NCI-H526 treated with DMSO at 0.1 percent for 48 hours (cell line): Measurements from ENCODE around the gene KLC1.
"Not testable (repeated sequence)": the region's sequence is repeated elsewhere in the genome, so short reads cannot be mapped to it uniquely, and the experiment has no call there.

Experiments
- DNase-seq: peaks from one replicate; lab custom pipeline; 2025; lab: John Stamatoyannopoulos, UW

Gene KLC1

DNA sequence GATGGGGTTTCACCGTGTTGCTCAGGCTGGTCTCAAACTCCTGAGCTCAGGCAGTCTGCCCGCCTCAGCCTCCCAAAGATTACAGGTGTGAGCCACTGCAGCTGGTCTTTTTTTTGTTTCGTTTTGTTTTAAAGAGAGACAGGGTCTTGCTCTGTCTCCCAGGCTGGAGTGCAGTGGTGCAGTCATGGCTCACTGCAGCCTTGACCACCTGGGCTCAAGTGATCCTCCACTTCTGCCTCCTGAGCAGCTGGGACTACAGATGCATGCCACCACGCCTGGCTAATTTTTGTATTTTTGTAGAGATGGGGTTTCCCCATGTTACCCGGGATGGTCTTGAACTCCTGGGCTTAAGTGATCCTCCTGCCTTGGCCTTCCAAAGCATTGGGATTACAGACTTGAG, 62.6 kb downstream of the KLC1 start:
- DNase-seq, result not testable (repeated sequence)

GRCh38 chr14:103692159-103692558, 63.1 kb downstream of the KLC1 start:
- no peak for DNase-seq

GRCh38 chr14:103692871-103693270, 63.9 kb downstream of the KLC1 start:
- DNase-seq, result no peak

GRCh38 chr14:103693515-103693914, 64.5 kb downstream of the KLC1 start:
- no peak for DNase-seq

- no peak for DNase-seq
Measured at GRCh38 chr14:103694572-103695026, 65.6 kb downstream of the KLC1 start.

GRCh38 chr14:103695296-103696069, 66.5 kb downstream of the KLC1 start:
- DNase-seq, result no peak

- DNase-seq, result no peak
Measured at GRCh38 chr14:103696070-103696402, 67.0 kb downstream of the KLC1 start.

GRCh38 chr14:103696466-103697071, 67.6 kb downstream of the KLC1 start:
- no peak for DNase-seq

GRCh38 chr14:103697206-103697602, 68.2 kb downstream of the KLC1 start:
- no peak for DNase-seq

- no peak for DNase-seq
Measured at GRCh38 chr14:103697603-103698379, 68.8 kb downstream of the KLC1 start.

GRCh38 chr14:103698380-103699260, 69.6 kb downstream of the KLC1 start:
- DNase-seq, result no peak

DNA sequence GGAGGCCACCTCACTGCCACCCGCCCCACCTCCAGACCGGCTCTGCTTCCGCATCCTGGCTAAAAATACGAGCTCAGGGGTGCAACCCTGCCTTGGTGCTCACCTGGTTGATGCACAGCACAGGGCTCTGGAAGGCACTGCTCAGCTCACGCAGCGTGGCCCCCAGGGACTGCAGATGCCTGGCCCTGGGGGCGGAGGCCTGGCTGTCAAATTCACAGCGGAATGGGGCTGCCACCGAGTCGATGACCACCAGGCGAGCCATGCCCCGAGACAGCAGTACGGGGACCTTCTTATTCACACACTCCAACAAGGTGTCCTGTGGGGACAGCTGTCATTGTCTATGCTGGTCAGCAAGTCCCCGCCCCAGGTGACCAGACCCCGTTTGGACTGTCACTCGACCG, 70.2 kb downstream of the KLC1 start:
- DNase-seq, result no peak

DNA sequence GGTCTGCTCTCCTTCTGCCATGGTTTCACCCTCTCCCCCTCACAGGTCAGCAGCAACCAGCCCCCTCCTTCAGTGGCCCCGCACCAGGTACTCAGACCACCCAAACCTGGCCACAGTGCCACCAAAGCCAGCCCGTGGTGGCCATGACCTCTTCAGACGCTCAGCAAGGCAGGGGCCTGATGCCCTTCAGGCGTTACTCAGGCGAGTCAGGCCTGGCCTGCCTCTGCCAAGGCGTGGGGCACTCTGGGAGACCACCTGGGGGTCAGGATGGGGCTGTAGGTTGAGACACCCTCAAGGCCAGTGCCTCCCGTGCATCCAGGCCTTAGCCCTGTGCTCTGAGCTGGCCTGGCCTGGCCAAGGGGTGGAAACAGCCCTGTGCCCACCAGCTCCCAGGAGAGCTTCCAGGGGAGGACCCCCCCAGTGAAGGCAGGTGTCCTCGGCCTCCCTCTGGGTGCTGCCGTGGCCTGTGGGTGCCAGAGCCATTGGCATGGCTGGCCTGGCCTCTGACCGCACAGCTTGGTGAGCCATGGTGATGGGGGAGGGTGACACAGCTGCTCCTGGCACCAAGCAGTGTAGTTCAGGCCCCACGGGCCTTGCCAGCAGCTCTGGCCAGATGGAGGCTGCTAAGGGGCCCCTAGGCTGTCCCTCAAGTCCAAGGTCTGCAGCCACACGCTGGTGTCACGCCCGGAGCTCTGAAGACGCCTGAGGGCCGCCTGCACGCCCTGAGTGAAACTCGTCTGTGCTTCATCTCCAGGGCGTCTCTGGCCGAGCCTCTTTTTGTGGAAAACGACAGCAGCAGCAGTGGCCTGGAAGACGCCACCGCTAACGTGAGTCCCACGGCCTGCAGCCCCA, 71.1 kb downstream of the KLC1 start:
- DNase-seq, result no peak

DNA sequence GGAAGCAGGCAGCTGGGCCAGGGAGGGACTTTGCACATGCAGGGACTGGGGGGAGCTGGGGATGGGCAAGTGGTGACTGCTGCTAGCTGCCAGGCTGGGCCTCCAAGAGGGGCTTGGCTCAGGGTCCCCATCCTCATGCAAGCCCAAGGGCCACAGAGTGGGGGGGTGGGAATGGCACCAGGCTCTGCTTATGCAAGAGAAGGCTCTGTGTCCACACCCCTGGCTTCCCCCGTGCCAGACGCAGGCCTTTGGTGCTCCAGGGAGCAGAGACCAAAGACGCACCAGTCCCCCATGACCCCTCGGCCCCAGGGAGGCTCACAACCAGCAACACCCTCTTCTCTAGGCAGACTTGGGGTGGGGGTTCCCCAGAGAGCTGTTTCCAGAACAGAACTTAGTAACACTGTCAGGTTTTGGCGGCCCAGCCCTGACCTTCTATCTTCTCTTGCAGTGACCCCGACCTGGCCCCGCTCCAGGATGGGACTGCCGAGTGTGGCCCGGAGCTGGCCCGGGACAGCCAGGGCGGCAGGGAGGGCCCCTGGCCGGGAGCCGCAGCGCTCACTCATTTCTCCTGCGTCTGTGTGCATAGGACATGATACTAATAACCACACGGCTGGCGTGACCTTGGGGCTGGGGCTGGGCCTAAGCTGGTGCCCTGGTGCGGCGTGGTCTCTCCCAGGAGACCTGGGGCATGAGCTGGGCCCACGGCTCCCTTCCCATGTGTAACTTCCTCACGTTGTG, 71.9 kb downstream of the KLC1 start:
- DNase-seq, result no peak

- no peak for DNase-seq
Measured at GRCh38 chr14:103702095-103702494, 73.1 kb downstream of the KLC1 start.

DNA sequence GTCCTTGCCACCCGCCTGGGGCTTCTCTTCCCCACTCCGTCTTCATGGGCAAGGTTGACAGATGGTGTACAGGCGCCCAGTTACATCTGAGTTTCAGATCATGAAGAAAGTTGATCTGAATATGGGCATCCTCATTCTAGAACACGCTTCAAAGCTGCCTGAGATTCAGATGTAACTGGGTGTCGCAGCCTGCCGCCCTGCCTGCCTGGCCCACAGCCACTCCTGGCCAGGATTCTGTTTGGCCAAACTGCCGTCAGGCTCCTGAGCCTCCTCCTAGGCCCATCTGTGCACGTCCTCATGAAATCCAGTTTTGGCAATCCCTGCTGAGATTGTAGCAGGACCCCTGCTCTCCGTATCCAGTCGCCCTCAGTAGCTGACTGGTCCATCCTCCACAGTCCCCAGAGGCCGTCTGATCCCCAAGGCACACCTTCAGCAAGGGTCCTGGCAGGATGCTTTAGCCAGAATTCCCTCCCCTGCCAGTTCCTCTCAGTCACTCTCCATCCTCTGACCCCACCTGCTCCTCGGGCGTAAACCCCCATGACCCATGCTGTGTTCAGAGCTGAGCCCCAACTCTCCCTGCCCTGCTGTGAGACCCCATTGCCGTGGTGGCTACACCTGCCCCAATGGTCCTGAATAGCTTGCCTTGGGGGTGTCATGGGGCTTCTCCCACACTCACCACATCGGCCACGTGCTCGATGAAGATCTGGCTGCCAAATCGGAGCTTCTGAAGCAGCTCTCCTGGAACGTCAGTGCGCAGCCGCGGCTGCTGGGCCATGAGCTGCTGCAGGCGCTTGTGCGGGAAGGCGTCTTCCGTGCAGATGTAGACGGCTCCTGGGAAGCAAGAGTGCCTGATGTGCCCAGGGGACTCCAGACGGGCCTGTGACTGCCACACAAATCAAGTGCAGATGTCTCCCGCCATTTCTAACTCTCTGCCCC, 73.8 kb downstream of the KLC1 start:
- no peak for DNase-seq

DNA sequence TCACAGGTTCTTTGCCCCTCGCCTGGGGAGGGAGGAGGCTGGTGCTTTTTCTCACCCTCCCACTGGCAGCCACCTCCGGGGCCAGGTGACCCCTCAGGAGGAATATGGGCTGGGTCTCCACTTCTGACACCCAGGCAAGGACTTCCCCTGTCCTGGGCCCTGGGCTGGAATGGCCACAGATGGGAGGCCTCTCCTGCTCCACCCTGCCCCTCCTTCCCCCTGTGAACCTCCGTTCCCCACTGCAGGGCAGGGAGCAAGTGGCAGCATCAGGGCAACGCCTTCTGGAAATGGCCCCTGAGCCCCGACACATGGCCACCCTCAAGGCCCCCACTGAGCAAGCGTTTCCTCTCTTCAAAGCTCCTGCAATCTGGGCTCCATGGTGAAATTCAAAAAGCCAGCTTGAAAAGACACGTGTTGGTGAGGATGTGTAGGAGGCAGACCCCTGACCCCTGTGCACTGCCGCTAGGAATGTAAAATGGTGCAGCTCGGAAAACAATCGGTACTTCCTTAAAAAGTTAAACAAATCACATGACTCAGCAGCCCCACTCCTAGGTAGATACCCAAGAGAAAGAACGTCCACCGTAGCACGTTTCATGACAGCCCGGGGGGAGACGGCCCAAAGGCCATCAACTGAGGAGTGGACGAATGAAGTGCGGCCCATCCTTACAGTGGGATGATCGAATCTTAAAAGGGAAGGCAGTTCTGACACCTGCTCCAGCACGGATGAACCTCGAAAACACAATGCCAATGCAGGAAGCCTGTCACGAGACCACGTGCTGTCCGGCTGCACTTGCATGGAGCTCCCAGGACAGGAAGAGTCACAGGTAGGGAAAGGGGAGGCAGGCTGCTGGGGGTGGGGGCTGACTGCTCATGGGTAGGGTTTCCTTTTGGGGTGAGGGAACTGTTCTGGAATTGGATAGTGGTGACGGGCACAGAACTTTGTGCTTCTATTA, 74.7 kb downstream of the KLC1 start:
- no peak for DNase-seq

- DNase-seq, result no peak
Measured at GRCh38 chr14:103704708-103705107, 75.7 kb downstream of the KLC1 start.
